IMR-90 (cell line): ENCODE data around the gene CIC. TPM values are rescaled to one million over a fixed set of nuclear protein-coding genes. Genes with fewer than 3 reads are reported as not detected.

Experiments used
- ATAC-seq: fragments of 200-7000 bp; cut with Tn5 transposase; 2 replicates; pipeline ENCODE4 v1.9.1; 2020; ENCODE audit warnings: low read depth, mild to moderate bottlenecking, moderate library complexity
- BruUV-seq: library from RNA; stranded (reverse); fragments of 400-500 nt; replicated peaks from 2 replicates; lab custom pipeline; 2021; lab: Mats Ljungman, UMichigan
- CTCF ChIA-PET: fragments of 300-600 bp; formaldehyde crosslinking; extraction: SDS; loops from one replicate; lab custom pipeline; 2021; ENCODE audit warnings: antibody characterized with exemption; lab: Yijun Ruan, JAX
- POLR2A ChIA-PET: fragments of 300-600 bp; sonication (Branson Sonifier 250); formaldehyde crosslinking; loops from one replicate; lab custom pipeline; 2022; ENCODE audit warnings: antibody characterized with exemption; ENCODE audit not compliant: unreplicated experiment; lab: Charles Lee
- DNase-seq: peaks from one replicate; pipeline ENCODE4 v3.0.0; 2013
- H2AFZ ChIP-seq: replicated peaks from 2 replicates; pipeline ENCODE3; 2013; ENCODE audit warnings: low read length, mild to moderate bottlenecking; ENCODE audit not compliant: poor library complexity
- H2AK5ac ChIP-seq: 2 replicates; pipeline ENCODE4 v1.6.1; 2013; ENCODE audit warnings: low read depth, low read length, inconsistent platforms
- H2AK9ac ChIP-seq: replicated peaks from 2 replicates; pipeline ENCODE3; 2013; ENCODE audit warnings: mild to moderate bottlenecking, low read depth, low read length, moderate library complexity; ENCODE audit not compliant: poor library complexity
- H2BK120ac ChIP-seq: 2 replicates; pipeline ENCODE4 v1.6.1; 2013; ENCODE audit warnings: low read depth, low read length, inconsistent platforms
- H2BK15ac ChIP-seq: 3 replicates; pipeline ENCODE4 v1.6.1; 2013; ENCODE audit warnings: low read depth, low read length, inconsistent platforms
- H2BK20ac ChIP-seq: 2 replicates; pipeline ENCODE4 v1.6.1; 2013; ENCODE audit warnings: low read depth, mild to moderate bottlenecking, inconsistent platforms, low read length, moderate library complexity
- H2BK5ac ChIP-seq: 2 replicates; pipeline ENCODE4 v1.6.1; 2013; ENCODE audit warnings: mild to moderate bottlenecking, low read depth, low read length, inconsistent platforms; ENCODE audit not compliant: poor library complexity, severe bottlenecking
- H3K14ac ChIP-seq: replicated peaks from 2 replicates; pipeline ENCODE4 v1.6.1; 2013; ENCODE audit warnings: low read depth, low read length, inconsistent platforms
- H3K18ac ChIP-seq: 2 replicates; pipeline ENCODE4 v1.6.1; 2013; ENCODE audit warnings: low read depth, low read length, control low read depth
- H3K23ac ChIP-seq: 2 replicates; pipeline ENCODE4 v1.6.1; 2013; ENCODE audit warnings: low read depth, low read length, inconsistent platforms
- H3K27ac ChIP-seq: 2 replicates; pipeline ENCODE4 v1.5.1; 2013; ENCODE audit warnings: mild to moderate bottlenecking, control low read depth, low read length; ENCODE audit not compliant: insufficient read depth
- H3K27me3 ChIP-seq: 2 replicates; pipeline ENCODE4 v1.6.1; 2013; ENCODE audit warnings: low read length; ENCODE audit not compliant: control insufficient read depth, insufficient read depth
- H3K36me3 ChIP-seq: 2 replicates; pipeline ENCODE4 v1.6.1; 2013; ENCODE audit warnings: low read length, mixed read lengths; ENCODE audit not compliant: control insufficient read depth, insufficient read depth
- H3K4ac ChIP-seq: 2 replicates; pipeline ENCODE4 v1.6.1; 2013; ENCODE audit warnings: low read depth, low read length, inconsistent platforms
- H3K4me1 ChIP-seq: 2 replicates; pipeline ENCODE4 v1.6.1; 2013; ENCODE audit warnings: low read length, mixed read lengths; ENCODE audit not compliant: control insufficient read depth, insufficient read depth
- H3K4me2 ChIP-seq: 2 replicates; pipeline ENCODE4 v1.6.1; 2013; ENCODE audit warnings: low read depth, mild to moderate bottlenecking, control low read depth, low read length, moderate library complexity
- H3K4me3 ChIP-seq: 2 replicates; pipeline ENCODE4 v1.5.1; 2013; ENCODE audit warnings: low read depth, mild to moderate bottlenecking, control low read depth, low read length, moderate library complexity; ENCODE audit not compliant: insufficient read depth
- H3K56ac ChIP-seq: 2 replicates; pipeline ENCODE4 v1.6.1; 2013; ENCODE audit warnings: low read length, inconsistent platforms; ENCODE audit not compliant: insufficient read depth; ENCODE audit errors: extremely low read depth
- H3K79me1 ChIP-seq, 2 experiments: 2 replicates each; pipeline ENCODE4 v1.6.1; 2013; ENCODE audit warnings: low read length in 2 of 2, inconsistent platforms in 1 of 2, low read depth in 1 of 2
- H3K9ac ChIP-seq: 2 replicates; pipeline ENCODE4 v1.6.1; 2013; ENCODE audit warnings: low read depth, low read length, control low read depth
- H3K9me1 ChIP-seq: 2 replicates; pipeline ENCODE4 v1.6.1; 2013; ENCODE audit warnings: low read length, inconsistent platforms; ENCODE audit not compliant: insufficient read depth
- H3K9me3 ChIP-seq: 2 replicates; pipeline ENCODE4 v1.6.1; 2013; ENCODE audit warnings: low read length; ENCODE audit not compliant: control insufficient read depth, insufficient read depth
- H4K20me1 ChIP-seq: 2 replicates; pipeline ENCODE4 v1.6.1; 2013; ENCODE audit warnings: low read length, inconsistent platforms; ENCODE audit not compliant: insufficient read depth
- H4K5ac ChIP-seq: 2 replicates; pipeline ENCODE4 v1.6.1; 2013; ENCODE audit warnings: mild to moderate bottlenecking, low read depth, low read length, control low read depth
- H4K8ac ChIP-seq, 2 experiments: 2 replicates each; pipeline ENCODE4 v1.6.1; 2013; ENCODE audit warnings: low read depth in 2 of 2, low read length in 2 of 2, control low read depth in 1 of 2, inconsistent platforms in 1 of 2
- H4K91ac ChIP-seq: 2 replicates; pipeline ENCODE4 v1.6.1; 2013; ENCODE audit warnings: low read depth, low read length, inconsistent platforms; ENCODE audit not compliant: insufficient read depth
- BHLHE40 ChIP-seq: fragments of 150-350 bp; IDR thresholded peaks from 2 replicates; pipeline ENCODE4 v1.6.1; 2016; ENCODE audit warnings: mild to moderate bottlenecking, low read depth, low read length
- CEBPB ChIP-seq: IDR thresholded peaks from 2 replicates; pipeline ENCODE4 v1.6.1; 2012; ENCODE audit warnings: low read depth, low read length, improper control_type of control experiment
- CHD1 ChIP-seq: IDR thresholded peaks from 2 replicates; pipeline ENCODE4 v1.6.1; 2012; ENCODE audit warnings: low read depth, low read length, improper control_type of control experiment
- ELK1 ChIP-seq: fragments of 150-350 bp; IDR thresholded peaks from 2 replicates; pipeline ENCODE4 v1.6.1; 2016; ENCODE audit warnings: low read depth, mild to moderate bottlenecking, low read length, moderate library complexity, borderline replicate concordance
- FOS ChIP-seq: fragments of 150-350 bp; IDR thresholded peaks from 2 replicates; pipeline ENCODE4 v1.6.1; 2016; ENCODE audit warnings: low read depth, low read length
- MAFK ChIP-seq: IDR thresholded peaks from 2 replicates; pipeline ENCODE4 v1.6.1; 2012; ENCODE audit warnings: low read depth, low read length, improper control_type of control experiment
- MAZ ChIP-seq: IDR thresholded peaks from 2 replicates; pipeline ENCODE4 v1.6.1; 2012; ENCODE audit warnings: low read depth, mild to moderate bottlenecking, low read length, improper control_type of control experiment, moderate library complexity, borderline replicate concordance
- MXI1 ChIP-seq: IDR thresholded peaks from 2 replicates; pipeline ENCODE4 v1.6.1; 2012; ENCODE audit warnings: low read depth, mild to moderate bottlenecking, low read length, moderate library complexity, borderline replicate concordance
- NFE2L2 ChIP-seq: fragments of 150-350 bp; IDR thresholded peaks from 2 replicates; pipeline ENCODE4 v1.6.1; 2016; ENCODE audit warnings: low read depth, mild to moderate bottlenecking, low read length
- POLR2A ChIP-seq: IDR thresholded peaks from 2 replicates; pipeline ENCODE4 v1.6.1; 2012; ENCODE audit warnings: mild to moderate bottlenecking, low read depth, low read length
- RAD21 ChIP-seq: IDR thresholded peaks from 2 replicates; pipeline ENCODE4 v1.6.1; 2012; ENCODE audit warnings: low read length, improper control_type of control experiment
- RCOR1 ChIP-seq: IDR thresholded peaks from 2 replicates; pipeline ENCODE4 v1.6.1; 2012; ENCODE audit warnings: mild to moderate bottlenecking, low read length, improper control_type of control experiment; ENCODE audit not compliant: insufficient replicate concordance
- RFX5 ChIP-seq: IDR thresholded peaks from 2 replicates; pipeline ENCODE4 v1.8.0; 2012; ENCODE audit warnings: low read depth, mild to moderate bottlenecking, low read length, moderate library complexity
- SMC3 ChIP-seq: fragments of 150-350 bp; IDR thresholded peaks from 2 replicates; pipeline ENCODE4 v1.6.1; 2016; ENCODE audit warnings: low read depth, mild to moderate bottlenecking, antibody characterized with exemption, low read length, moderate library complexity
- WGBS, 2 experiments: methylation state at CpG; one replicate each; pipeline versions ENCODE4 v1.1.5 to v1.1.7; 2013; ENCODE audit warnings: missing lambda C conversion rate in 2 of 2; ENCODE audit not compliant: insufficient read length in 1 of 2; ENCODE audit errors: extremely low coverage in 2 of 2; 5-methylcytosine and 5-hydroxymethylcytosine counted together
- dilution Hi-C: fragments of 300-500 bp; cut with HindIII; formaldehyde crosslinking; loops from one replicate; pipeline ENCODE4 v1.14.3; 2018; ENCODE audit warnings: low sequenced_read_pairs; ENCODE audit not compliant: unreplicated experiment
- in situ Hi-C: fragments of 300-500 bp; cut with MboI; formaldehyde crosslinking; loops from 3 replicates; pipeline ENCODE4 v1.14.3; 2019; ENCODE audit warnings: low sequenced_read_pairs, inconsistent platforms, mixed read lengths
- intact Hi-C: fragments of 100-400 bp; cut with micrococcal nuclease; formaldehyde crosslinking; loops from 2 replicates; pipeline ENCODE4 v1.10.0; 2022
- polyA plus RNA-seq, 3 experiments: library from polyadenylated mRNA; depleted of rRNA; stranded (reverse); fragments of >200 nt; gene quantifications; 2 replicates each; pipeline ENCODE4 v1.2.3, GENCODE V29; 2012; ENCODE audit warnings: low replicate concordance in 1 of 3
- total RNA-seq: library from RNA; depleted of rRNA; stranded (reverse); fragments of >200 nt; gene quantifications from 2 replicates; pipeline ENCODE4 v1.2.3, GENCODE V29; 2012
- TF ChIP-seq, protein P1 (sequence below): fragments of 150-350 bp; IDR thresholded peaks from 2 replicates; pipeline ENCODE4 v1.6.1; 2017; ENCODE audit warnings: mild to moderate bottlenecking, antibody characterized with exemption, low read length, low read depth
- TF ChIP-seq, protein P2 (sequence below): conservative IDR thresholded peaks from 2 replicates; pipeline ENCODE4 v1.5.1; 2012; ENCODE audit warnings: mild to moderate bottlenecking, low read depth, low read length, improper control_type of control experiment

CIC gene
- total and polyA plus RNA-seq, 2 of the 4 experiments (the other 2 are of a cell fraction): 1.8 to 23.2 TPM

DNA sequence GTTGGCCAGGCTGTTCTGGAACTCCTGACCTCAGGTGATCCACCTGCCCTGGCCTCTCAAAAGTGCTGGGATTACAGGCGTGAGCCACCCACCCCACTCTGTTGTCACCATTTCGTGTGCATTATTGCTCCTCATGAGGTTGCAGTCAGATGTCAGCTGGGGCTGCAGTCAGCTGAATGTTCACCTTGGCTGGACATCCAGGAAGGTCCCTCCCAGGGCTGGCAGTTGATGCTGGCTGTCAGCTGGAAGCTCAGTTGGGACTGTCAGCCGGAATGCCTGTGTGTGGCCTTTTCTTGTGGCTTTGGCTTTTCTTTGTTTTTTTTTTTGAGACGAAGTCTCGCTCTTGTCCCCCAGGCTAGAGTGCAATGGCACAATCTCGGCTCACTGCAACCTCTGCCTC, 63.0 kb downstream of the CIC start:
- CTCF ChIA-PET: no interaction called here
- 80% methylated on average over 2 of the region's 6 CpGs; no CpG with 5 or more reads in 1 of the 2 experiments for WGBS, 2 experiments
- dilution Hi-C loops: no loop called here

More for the DNA sequence above, 63.0 kb downstream of the CIC start:
- Histone ChIP-seq H3K9ac (no peak overlapping the region), H3K9me1 (peaks cover 2% of the 10 kb centered on the region; the same call in 1 of the 2 replicates), H2AFZ (no peak overlapping the region), H2BK15ac (no peak overlapping the region), H3K27ac (no peak overlapping the region), H3K4ac (no peak overlapping the region), H3K9me3 (no peaks in the 10 kb centered on the region), H4K91ac (no peak overlapping the region), H2AK5ac (no peak overlapping the region), H2BK20ac (no peak overlapping the region), H4K20me1 (peaks cover 23% of the 10 kb centered on the region), H2BK5ac (no peak overlapping the region), H3K4me3 (no peak overlapping the region), H3K36me3 (peaks cover 19% of the 10 kb centered on the region), H3K14ac (no peak overlapping the region), H3K27me3 (no peaks in the 10 kb centered on the region), H3K23ac (no peak overlapping the region), H4K8ac (no peak overlapping the region), H3K79me1 (peaks cover 12 to 47% of the 10 kb centered on the region in 2 experiments), H3K18ac (no peak overlapping the region), H2BK120ac (no peak overlapping the region), H3K4me1 (peaks cover 1% of the 10 kb centered on the region; the same call in 1 of the 2 replicates), H2AK9ac (no peak overlapping the region), H3K56ac (no peak overlapping the region), H4K5ac (no peak overlapping the region), H3K4me2 (no peak overlapping the region)
- POLR2A ChIA-PET: no interaction called here
- TF ChIP-seq CEBPB (no peak), CHD1 (no peak), SMC3 (no peak), MAFK (no peak), RFX5 (no peak), MAZ (no peak), RAD21 (no peak), BHLHE40 (no peak), NFE2L2 (no peak), ELK1 (no peak), RCOR1 (no peak), FOS (no peak), POLR2A (no peak), MXI1 (no peak)
- TF ChIP-seq, protein P1, sequence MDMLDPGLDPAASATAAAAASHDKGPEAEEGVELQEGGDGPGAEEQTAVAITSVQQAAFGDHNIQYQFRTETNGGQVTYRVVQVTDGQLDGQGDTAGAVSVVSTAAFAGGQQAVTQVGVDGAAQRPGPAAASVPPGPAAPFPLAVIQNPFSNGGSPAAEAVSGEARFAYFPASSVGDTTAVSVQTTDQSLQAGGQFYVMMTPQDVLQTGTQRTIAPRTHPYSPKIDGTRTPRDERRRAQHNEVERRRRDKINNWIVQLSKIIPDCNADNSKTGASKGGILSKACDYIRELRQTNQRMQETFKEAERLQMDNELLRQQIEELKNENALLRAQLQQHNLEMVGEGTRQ: no peak
- TF ChIP-seq, protein P2, sequence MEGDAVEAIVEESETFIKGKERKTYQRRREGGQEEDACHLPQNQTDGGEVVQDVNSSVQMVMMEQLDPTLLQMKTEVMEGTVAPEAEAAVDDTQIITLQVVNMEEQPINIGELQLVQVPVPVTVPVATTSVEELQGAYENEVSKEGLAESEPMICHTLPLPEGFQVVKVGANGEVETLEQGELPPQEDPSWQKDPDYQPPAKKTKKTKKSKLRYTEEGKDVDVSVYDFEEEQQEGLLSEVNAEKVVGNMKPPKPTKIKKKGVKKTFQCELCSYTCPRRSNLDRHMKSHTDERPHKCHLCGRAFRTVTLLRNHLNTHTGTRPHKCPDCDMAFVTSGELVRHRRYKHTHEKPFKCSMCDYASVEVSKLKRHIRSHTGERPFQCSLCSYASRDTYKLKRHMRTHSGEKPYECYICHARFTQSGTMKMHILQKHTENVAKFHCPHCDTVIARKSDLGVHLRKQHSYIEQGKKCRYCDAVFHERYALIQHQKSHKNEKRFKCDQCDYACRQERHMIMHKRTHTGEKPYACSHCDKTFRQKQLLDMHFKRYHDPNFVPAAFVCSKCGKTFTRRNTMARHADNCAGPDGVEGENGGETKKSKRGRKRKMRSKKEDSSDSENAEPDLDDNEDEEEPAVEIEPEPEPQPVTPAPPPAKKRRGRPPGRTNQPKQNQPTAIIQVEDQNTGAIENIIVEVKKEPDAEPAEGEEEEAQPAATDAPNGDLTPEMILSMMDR: no peak
- intact Hi-C loops (no loop called here), in situ Hi-C loops (no loop called here)
- no peak for DNase-seq
- BruUV-seq: no TSS peak
- no peak for ATAC-seq
